ENCODE results near the gene CXCL14. TPM values are rescaled to one million over a fixed set of nuclear protein-coding genes. Genes with fewer than 3 reads are reported as not detected.

Gene CXCL14
- polyA plus RNA-seq (2013, experiment 1 of 2), result 1.6 TPM
- polyA plus RNA-seq (2013, experiment 2 of 2), result 2.2 TPM

- under 1% methylated on average over 68 of the region's 68 CpGs for WGBS
- H3K27ac ChIP-seq (ENCODE audit: low read depth, low read length), result no peak within 1 kb of the TSS
- peak within 1 kb of the TSS; percentile 62 for H3K4me3 ChIP-seq (ENCODE audit: low read length)
- H3K27me3 ChIP-seq (ENCODE audit: insufficient read depth, low read length), result peaks cover 73% of the 10 kb centered on the region
- H3K4me1 ChIP-seq (ENCODE audit: insufficient read depth, low read length), result peaks cover 24% of the 10 kb centered on the region
- no peak within 1 kb of the TSS for H3K9ac ChIP-seq (ENCODE audit: low read depth, low read length)
- H3K36me3 ChIP-seq (ENCODE audit: insufficient read depth, low read length), result no peaks in the 10 kb centered on the region
- H3K9me3 ChIP-seq (ENCODE audit: insufficient read depth, low read depth, low read length), result no peaks in the 10 kb centered on the region
Observed at GRCh38 chr5:135578685-135579341, at the start of gene CXCL14. Gene CXCL14, minus strand, starts transcription at chr5:135578991. Its CDS starts 213 bp downstream, at chr5:135578778.

- Histone ChIP-seq H3K4me1 (ENCODE audit: insufficient read depth, low read length) (no peaks in the 10 kb centered on the region), H3K27ac (ENCODE audit: low read depth, low read length) (no peak overlapping the region), H3K36me3 (ENCODE audit: insufficient read depth, low read length) (no peaks in the 10 kb centered on the region), H3K4me3 (ENCODE audit: low read length) (no peak overlapping the region), H3K9me3 (ENCODE audit: insufficient read depth, low read depth, low read length) (no peaks in the 10 kb centered on the region), H3K9ac (ENCODE audit: low read depth, low read length) (no peak overlapping the region), H3K27me3 (ENCODE audit: insufficient read depth, low read length) (no peaks in the 10 kb centered on the region)
- WGBS, result 90% methylated on average over 3 of the region's 3 CpGs
Observed at GRCh38 chr5:135626636-135627035, 47.8 kb upstream of the CXCL14 start.

GRCh38 chr5:135625961-135626360 lies 47.2 kb upstream of the CXCL14 start:
- no peak overlapping the region for H3K4me3 ChIP-seq (ENCODE audit: low read length)
- H3K27me3 ChIP-seq (ENCODE audit: insufficient read depth, low read length), result no peaks in the 10 kb centered on the region
- no peak overlapping the region for H3K27ac ChIP-seq (ENCODE audit: low read depth, low read length)
- H3K9me3 ChIP-seq (ENCODE audit: insufficient read depth, low read depth, low read length), result no peaks in the 10 kb centered on the region
- no peaks in the 10 kb centered on the region for H3K4me1 ChIP-seq (ENCODE audit: insufficient read depth, low read length)
- no peak overlapping the region for H3K9ac ChIP-seq (ENCODE audit: low read depth, low read length)
- 80% methylated on average over 3 of the region's 3 CpGs for WGBS
- H3K36me3 ChIP-seq (ENCODE audit: insufficient read depth, low read length), result no peaks in the 10 kb centered on the region

- Histone ChIP-seq H3K27me3 (ENCODE audit: insufficient read depth, low read length) (no peaks in the 10 kb centered on the region), H3K4me3 (ENCODE audit: low read length) (no peak overlapping the region), H3K36me3 (ENCODE audit: insufficient read depth, low read length) (no peaks in the 10 kb centered on the region), H3K4me1 (ENCODE audit: insufficient read depth, low read length) (no peaks in the 10 kb centered on the region), H3K9me3 (ENCODE audit: insufficient read depth, low read depth, low read length) (no peaks in the 10 kb centered on the region), H3K27ac (ENCODE audit: low read depth, low read length) (no peak overlapping the region), H3K9ac (ENCODE audit: low read depth, low read length) (no peak overlapping the region)
- WGBS, result 89% methylated on average over 1 of the region's 1 CpG
Observed at GRCh38 chr5:135625486-135625885, 46.7 kb upstream of the CXCL14 start.

- Histone ChIP-seq H3K36me3 (ENCODE audit: insufficient read depth, low read length) (no peaks in the 10 kb centered on the region), H3K27ac (ENCODE audit: low read depth, low read length) (no peak overlapping the region), H3K9me3 (ENCODE audit: insufficient read depth, low read depth, low read length) (no peaks in the 10 kb centered on the region), H3K9ac (ENCODE audit: low read depth, low read length) (no peak overlapping the region), H3K27me3 (ENCODE audit: insufficient read depth, low read length) (no peaks in the 10 kb centered on the region), H3K4me3 (ENCODE audit: low read length) (no peak overlapping the region), H3K4me1 (ENCODE audit: insufficient read depth, low read length) (no peaks in the 10 kb centered on the region)
- WGBS, result 95% methylated on average over 2 of the region's 2 CpGs
Observed at GRCh38 chr5:135625061-135625460, 46.3 kb upstream of the CXCL14 start.

GRCh38 chr5:135623186-135623715 lies 44.5 kb upstream of the CXCL14 start:
- no peak overlapping the region for H3K27ac ChIP-seq (ENCODE audit: low read depth, low read length)
- H3K27me3 ChIP-seq (ENCODE audit: insufficient read depth, low read length), result no peaks in the 10 kb centered on the region
- 86% methylated on average over 2 of the region's 2 CpGs for WGBS
- no peaks in the 10 kb centered on the region for H3K4me1 ChIP-seq (ENCODE audit: insufficient read depth, low read length)
- H3K9me3 ChIP-seq (ENCODE audit: insufficient read depth, low read depth, low read length), result peaks cover 14% of the 10 kb centered on the region; the same call in 1 of the 2 replicates
- H3K9ac ChIP-seq (ENCODE audit: low read depth, low read length), result no peak overlapping the region
- no peak overlapping the region for H3K4me3 ChIP-seq (ENCODE audit: low read length)
- no peaks in the 10 kb centered on the region for H3K36me3 ChIP-seq (ENCODE audit: insufficient read depth, low read length)

GRCh38 chr5:135615581-135616260 lies 36.9 kb upstream of the CXCL14 start:
- 71% methylated on average over 4 of the region's 4 CpGs for WGBS
- Histone ChIP-seq H3K27me3 (ENCODE audit: insufficient read depth, low read length) (no peaks in the 10 kb centered on the region), H3K9me3 (ENCODE audit: insufficient read depth, low read depth, low read length) (peaks cover 37% of the 10 kb centered on the region), H3K36me3 (ENCODE audit: insufficient read depth, low read length) (no peaks in the 10 kb centered on the region), H3K4me1 (ENCODE audit: insufficient read depth, low read length) (peaks cover 4% of the 10 kb centered on the region; the same call in 1 of the 2 replicates), H3K4me3 (ENCODE audit: low read length) (no peak overlapping the region), H3K27ac (ENCODE audit: low read depth, low read length) (peak overlapping the region; percentile 77; the same call in 1 of the 2 replicates), H3K9ac (ENCODE audit: low read depth, low read length) (no peak overlapping the region)

- Histone ChIP-seq H3K36me3 (ENCODE audit: insufficient read depth, low read length) (no peaks in the 10 kb centered on the region), H3K27ac (ENCODE audit: low read depth, low read length) (peak overlapping the region; percentile 77; the same call in 1 of the 2 replicates), H3K9ac (ENCODE audit: low read depth, low read length) (no peak overlapping the region), H3K4me1 (ENCODE audit: insufficient read depth, low read length) (peaks cover 4% of the 10 kb centered on the region; the same call in 1 of the 2 replicates), H3K4me3 (ENCODE audit: low read length) (no peak overlapping the region), H3K27me3 (ENCODE audit: insufficient read depth, low read length) (no peaks in the 10 kb centered on the region), H3K9me3 (ENCODE audit: insufficient read depth, low read depth, low read length) (peaks cover 37% of the 10 kb centered on the region)
- WGBS, result 52% methylated on average over 1 of the region's 1 CpG
Observed at GRCh38 chr5:135615171-135615570, 36.4 kb upstream of the CXCL14 start.

GRCh38 chr5:135609981-135610380 lies 31.2 kb upstream of the CXCL14 start:
- Histone ChIP-seq H3K27me3 (ENCODE audit: insufficient read depth, low read length) (peaks cover 5% of the 10 kb centered on the region; the same call in 1 of the 2 replicates), H3K9me3 (ENCODE audit: insufficient read depth, low read depth, low read length) (no peaks in the 10 kb centered on the region), H3K9ac (ENCODE audit: low read depth, low read length) (no peak overlapping the region), H3K27ac (ENCODE audit: low read depth, low read length) (no peak overlapping the region), H3K4me3 (ENCODE audit: low read length) (no peak overlapping the region), H3K36me3 (ENCODE audit: insufficient read depth, low read length) (no peaks in the 10 kb centered on the region), H3K4me1 (ENCODE audit: insufficient read depth, low read length) (no peaks in the 10 kb centered on the region)
- WGBS, result 100% methylated on average over 3 of the region's 4 CpGs

GRCh38 chr5:135608761-135609443 lies 30.1 kb upstream of the CXCL14 start:
- Histone ChIP-seq H3K9me3 (ENCODE audit: insufficient read depth, low read depth, low read length) (no peaks in the 10 kb centered on the region), H3K36me3 (ENCODE audit: insufficient read depth, low read length) (no peaks in the 10 kb centered on the region), H3K9ac (ENCODE audit: low read depth, low read length) (no peak overlapping the region), H3K27me3 (ENCODE audit: insufficient read depth, low read length) (peaks cover 10% of the 10 kb centered on the region; the same call in 1 of the 2 replicates), H3K27ac (ENCODE audit: low read depth, low read length) (no peak overlapping the region), H3K4me3 (ENCODE audit: low read length) (no peak overlapping the region), H3K4me1 (ENCODE audit: insufficient read depth, low read length) (peaks cover 3% of the 10 kb centered on the region; the same call in 1 of the 2 replicates)
- 85% methylated on average over 2 of the region's 4 CpGs for WGBS

GRCh38 chr5:135608361-135608760 lies 29.6 kb upstream of the CXCL14 start:
- WGBS, result 86% methylated on average over 4 of the region's 4 CpGs
- no peak overlapping the region for H3K4me3 ChIP-seq (ENCODE audit: low read length)
- peaks cover 8% of the 10 kb centered on the region; the same call in 1 of the 2 replicates for H3K4me1 ChIP-seq (ENCODE audit: insufficient read depth, low read length)
- no peak overlapping the region for H3K27ac ChIP-seq (ENCODE audit: low read depth, low read length)
- no peaks in the 10 kb centered on the region for H3K36me3 ChIP-seq (ENCODE audit: insufficient read depth, low read length)
- no peaks in the 10 kb centered on the region for H3K9me3 ChIP-seq (ENCODE audit: insufficient read depth, low read depth, low read length)
- H3K27me3 ChIP-seq (ENCODE audit: insufficient read depth, low read length), result peaks cover 10% of the 10 kb centered on the region; the same call in 1 of the 2 replicates
- no peak overlapping the region for H3K9ac ChIP-seq (ENCODE audit: low read depth, low read length)

Data from HUES64 (cell line).